ENCODE results near the gene ARHGEF28.

ARHGEF28 gene

GRCh38 chr5:73684691-73685090 lies 58.7 kb downstream of the ARHGEF28 start:
- Histone ChIP-seq H3K27me3 (ENCODE audit: insufficient read depth, poor library complexity, severe bottlenecking) (no peaks in the 10 kb centered on the region), H3K27ac (replicated peaks) (no peak overlapping the region), H3K4me3 (replicated peaks; ENCODE audit: insufficient read depth, low read length) (no peak overlapping the region)
- no peak for DNase-seq (ENCODE audit: low read depth in 1 of 2, low spot score in 1 of 2)
- TF ChIP-seq, protein P1, sequence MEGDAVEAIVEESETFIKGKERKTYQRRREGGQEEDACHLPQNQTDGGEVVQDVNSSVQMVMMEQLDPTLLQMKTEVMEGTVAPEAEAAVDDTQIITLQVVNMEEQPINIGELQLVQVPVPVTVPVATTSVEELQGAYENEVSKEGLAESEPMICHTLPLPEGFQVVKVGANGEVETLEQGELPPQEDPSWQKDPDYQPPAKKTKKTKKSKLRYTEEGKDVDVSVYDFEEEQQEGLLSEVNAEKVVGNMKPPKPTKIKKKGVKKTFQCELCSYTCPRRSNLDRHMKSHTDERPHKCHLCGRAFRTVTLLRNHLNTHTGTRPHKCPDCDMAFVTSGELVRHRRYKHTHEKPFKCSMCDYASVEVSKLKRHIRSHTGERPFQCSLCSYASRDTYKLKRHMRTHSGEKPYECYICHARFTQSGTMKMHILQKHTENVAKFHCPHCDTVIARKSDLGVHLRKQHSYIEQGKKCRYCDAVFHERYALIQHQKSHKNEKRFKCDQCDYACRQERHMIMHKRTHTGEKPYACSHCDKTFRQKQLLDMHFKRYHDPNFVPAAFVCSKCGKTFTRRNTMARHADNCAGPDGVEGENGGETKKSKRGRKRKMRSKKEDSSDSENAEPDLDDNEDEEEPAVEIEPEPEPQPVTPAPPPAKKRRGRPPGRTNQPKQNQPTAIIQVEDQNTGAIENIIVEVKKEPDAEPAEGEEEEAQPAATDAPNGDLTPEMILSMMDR (IDR thresholded peaks at IDR 0.05; ENCODE audit: insufficient read depth, low read length), result no peak
- TF ChIP-seq POLR2AphosphoS5 (IDR thresholded peaks at IDR 0.05; ENCODE audit: low read depth) (no peak), SPI1 (IDR thresholded peaks at IDR 0.05; ENCODE audit: borderline replicate concordance, low read depth) (no peak)

DNA sequence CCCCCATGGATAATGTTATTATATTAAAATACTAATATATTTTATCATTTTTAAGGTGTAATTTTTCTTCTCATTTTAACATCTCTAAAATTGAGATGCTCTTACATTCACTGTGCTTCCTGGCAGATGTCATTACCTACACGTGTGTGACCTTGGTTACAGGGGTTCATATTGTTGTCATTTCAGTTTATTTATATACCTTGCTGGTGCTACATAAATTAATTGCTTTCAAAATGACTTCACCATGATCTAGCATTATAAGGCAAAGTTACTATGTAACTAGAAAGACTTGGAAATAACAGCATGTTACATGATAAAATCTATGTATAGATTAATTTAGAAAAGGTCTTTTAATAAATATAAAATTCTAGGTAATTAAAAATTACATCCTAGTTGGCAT lies 60.9 kb downstream of the ARHGEF28 start:
- TF ChIP-seq POLR2AphosphoS5 (IDR thresholded peaks at IDR 0.05; ENCODE audit: low read depth) (no peak), SPI1 (IDR thresholded peaks at IDR 0.05; ENCODE audit: borderline replicate concordance, low read depth) (no peak), GABPA (IDR thresholded peaks at IDR 0.05; ENCODE audit: low read depth) (no peak)
- TF ChIP-seq, protein P1 (IDR thresholded peaks at IDR 0.05; ENCODE audit: insufficient read depth, low read length), result no peak
- TF ChIP-seq, protein P2, sequence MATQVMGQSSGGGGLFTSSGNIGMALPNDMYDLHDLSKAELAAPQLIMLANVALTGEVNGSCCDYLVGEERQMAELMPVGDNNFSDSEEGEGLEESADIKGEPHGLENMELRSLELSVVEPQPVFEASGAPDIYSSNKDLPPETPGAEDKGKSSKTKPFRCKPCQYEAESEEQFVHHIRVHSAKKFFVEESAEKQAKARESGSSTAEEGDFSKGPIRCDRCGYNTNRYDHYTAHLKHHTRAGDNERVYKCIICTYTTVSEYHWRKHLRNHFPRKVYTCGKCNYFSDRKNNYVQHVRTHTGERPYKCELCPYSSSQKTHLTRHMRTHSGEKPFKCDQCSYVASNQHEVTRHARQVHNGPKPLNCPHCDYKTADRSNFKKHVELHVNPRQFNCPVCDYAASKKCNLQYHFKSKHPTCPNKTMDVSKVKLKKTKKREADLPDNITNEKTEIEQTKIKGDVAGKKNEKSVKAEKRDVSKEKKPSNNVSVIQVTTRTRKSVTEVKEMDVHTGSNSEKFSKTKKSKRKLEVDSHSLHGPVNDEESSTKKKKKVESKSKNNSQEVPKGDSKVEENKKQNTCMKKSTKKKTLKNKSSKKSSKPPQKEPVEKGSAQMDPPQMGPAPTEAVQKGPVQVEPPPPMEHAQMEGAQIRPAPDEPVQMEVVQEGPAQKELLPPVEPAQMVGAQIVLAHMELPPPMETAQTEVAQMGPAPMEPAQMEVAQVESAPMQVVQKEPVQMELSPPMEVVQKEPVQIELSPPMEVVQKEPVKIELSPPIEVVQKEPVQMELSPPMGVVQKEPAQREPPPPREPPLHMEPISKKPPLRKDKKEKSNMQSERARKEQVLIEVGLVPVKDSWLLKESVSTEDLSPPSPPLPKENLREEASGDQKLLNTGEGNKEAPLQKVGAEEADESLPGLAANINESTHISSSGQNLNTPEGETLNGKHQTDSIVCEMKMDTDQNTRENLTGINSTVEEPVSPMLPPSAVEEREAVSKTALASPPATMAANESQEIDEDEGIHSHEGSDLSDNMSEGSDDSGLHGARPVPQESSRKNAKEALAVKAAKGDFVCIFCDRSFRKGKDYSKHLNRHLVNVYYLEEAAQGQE (IDR thresholded peaks at IDR 0.05; ENCODE audit: insufficient replicate concordance, low read depth), result no peak
- H3K27me3 ChIP-seq (ENCODE audit: insufficient read depth, poor library complexity, severe bottlenecking), result no peaks in the 10 kb centered on the region
- no peak overlapping the region for H3K27ac ChIP-seq (replicated peaks)
- no peak overlapping the region for H3K4me3 ChIP-seq (replicated peaks; ENCODE audit: insufficient read depth, low read length)
- no peak for DNase-seq (ENCODE audit: low read depth in 1 of 2, low spot score in 1 of 2)

DNA sequence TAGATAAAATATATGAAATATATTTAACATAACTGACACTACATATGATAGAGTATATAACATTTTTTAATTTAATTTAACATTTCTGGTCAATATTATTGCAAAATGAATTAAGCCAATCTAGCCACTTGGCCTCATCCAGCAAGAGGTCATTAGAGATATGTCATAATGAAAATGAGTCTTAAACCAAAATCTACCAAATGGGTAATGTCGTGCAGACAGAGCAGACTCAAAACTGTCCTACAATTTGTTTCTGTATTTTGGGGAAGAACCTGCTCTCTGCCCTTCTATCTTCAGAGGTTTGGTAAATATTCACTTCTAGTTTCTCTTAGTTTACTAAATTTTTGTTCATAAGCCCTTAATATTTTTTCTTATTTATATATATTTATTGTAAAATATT lies 61.4 kb downstream of the ARHGEF28 start:
- TF ChIP-seq, protein P1 (IDR thresholded peaks at IDR 0.05; ENCODE audit: insufficient read depth, low read length), result no peak
- TF ChIP-seq GABPA (IDR thresholded peaks at IDR 0.05; ENCODE audit: low read depth) (no peak), SPI1 (IDR thresholded peaks at IDR 0.05; ENCODE audit: borderline replicate concordance, low read depth) (no peak), POLR2AphosphoS5 (IDR thresholded peaks at IDR 0.05; ENCODE audit: low read depth) (no peak)
- Histone ChIP-seq H3K27ac (replicated peaks) (no peak overlapping the region), H3K4me3 (replicated peaks; ENCODE audit: insufficient read depth, low read length) (no peak overlapping the region), H3K27me3 (ENCODE audit: insufficient read depth, poor library complexity, severe bottlenecking) (no peaks in the 10 kb centered on the region)
- DNase-seq (ENCODE audit: low read depth in 1 of 2, low spot score in 1 of 2), result no peak

- no peak overlapping the region for H3K4me3 ChIP-seq (replicated peaks; ENCODE audit: insufficient read depth, low read length)
- no peak for DNase-seq (ENCODE audit: low read depth in 1 of 2, low spot score in 1 of 2)
- no peaks in the 10 kb centered on the region for H3K27me3 ChIP-seq (ENCODE audit: insufficient read depth, poor library complexity, severe bottlenecking)
- H3K27ac ChIP-seq (replicated peaks), result no peak overlapping the region
- TF ChIP-seq, protein P1 (IDR thresholded peaks at IDR 0.05; ENCODE audit: insufficient read depth, low read length), result no peak
- TF ChIP-seq SPI1 (IDR thresholded peaks at IDR 0.05; ENCODE audit: borderline replicate concordance, low read depth) (no peak), GABPA (IDR thresholded peaks at IDR 0.05; ENCODE audit: low read depth) (no peak), POLR2AphosphoS5 (IDR thresholded peaks at IDR 0.05; ENCODE audit: low read depth) (no peak)
- TF ChIP-seq, protein P2 (IDR thresholded peaks at IDR 0.05; ENCODE audit: insufficient replicate concordance, low read depth), result no peak
Observed at GRCh38 chr5:73690015-73690414, 64.0 kb downstream of the ARHGEF28 start.

Measured in HL-60 (cell line).